ENCODE data around the gene WDR70.
"Not testable (repeated sequence)": the region's sequence is repeated elsewhere in the genome, so short reads cannot be mapped to it uniquely, and the experiment has no call there.

Gene WDR70

DNA sequence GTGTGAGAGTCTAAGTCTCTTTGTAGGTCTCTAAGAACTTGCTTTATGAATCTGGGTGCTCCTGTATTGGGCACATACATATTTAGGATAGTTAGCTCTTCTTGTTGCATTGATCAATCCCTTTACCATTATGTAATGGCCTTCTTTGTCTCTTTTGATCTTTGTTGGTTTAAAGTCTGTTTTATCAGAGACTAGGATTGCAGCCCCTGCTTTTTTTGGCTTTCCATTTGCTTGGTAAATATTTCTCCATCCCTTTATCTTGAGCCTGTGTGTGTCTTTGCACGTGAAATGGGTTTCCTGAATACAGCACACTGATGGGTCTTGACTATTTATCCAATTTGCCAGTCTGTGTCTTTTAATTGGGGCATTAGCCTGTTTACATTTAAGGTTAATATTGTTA, 275.4 kb downstream of the WDR70 start:
- not testable (repeated sequence) for DNase-seq

DNA sequence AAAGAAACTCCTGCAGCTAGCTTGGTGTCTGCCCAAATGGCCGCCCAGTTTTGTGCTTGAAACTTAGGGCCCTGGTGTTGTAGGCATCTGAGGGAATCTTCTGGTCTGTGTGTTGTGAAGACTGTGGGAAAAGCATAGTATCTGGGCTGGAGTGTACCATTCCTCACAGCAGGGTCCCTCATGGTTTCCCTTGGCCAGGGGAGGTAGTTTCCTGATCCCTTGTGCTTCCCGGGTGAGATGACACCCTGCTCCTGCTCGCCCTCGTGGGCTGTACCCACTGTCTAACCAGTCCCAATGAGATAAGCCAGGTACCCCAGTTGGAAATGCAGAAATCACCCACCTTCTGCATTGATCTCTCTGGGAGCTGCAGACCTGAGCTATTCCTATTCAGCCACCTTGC, 277.9 kb downstream of the WDR70 start:
- DNase-seq: no peak

GRCh38 chr5:37658440-37658839, 279.3 kb downstream of the WDR70 start:
- no peak for DNase-seq

DNA sequence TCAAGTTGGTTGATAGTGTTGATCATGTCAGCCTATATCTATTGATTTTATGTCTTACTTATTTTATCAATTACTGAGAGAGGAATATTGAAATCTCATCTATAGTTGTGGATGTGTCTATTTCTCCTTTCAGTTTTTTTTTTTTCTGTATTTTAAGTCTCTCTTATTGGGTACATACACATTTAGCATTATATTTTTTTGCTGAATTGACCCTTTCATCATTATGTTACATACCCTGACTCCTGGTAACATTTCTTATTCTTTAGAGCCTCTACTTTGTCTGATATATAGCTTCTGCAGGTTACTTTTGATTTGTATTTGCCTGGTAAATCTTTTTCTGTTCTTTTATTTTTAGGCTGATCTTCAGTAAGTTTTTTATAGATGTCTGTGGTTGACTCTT, 281.2 kb downstream of the WDR70 start:
- DNase-seq: no peak

GRCh38 chr5:37661227-37661920, 282.3 kb downstream of the WDR70 start:
- DNase-seq: no peak

DNA sequence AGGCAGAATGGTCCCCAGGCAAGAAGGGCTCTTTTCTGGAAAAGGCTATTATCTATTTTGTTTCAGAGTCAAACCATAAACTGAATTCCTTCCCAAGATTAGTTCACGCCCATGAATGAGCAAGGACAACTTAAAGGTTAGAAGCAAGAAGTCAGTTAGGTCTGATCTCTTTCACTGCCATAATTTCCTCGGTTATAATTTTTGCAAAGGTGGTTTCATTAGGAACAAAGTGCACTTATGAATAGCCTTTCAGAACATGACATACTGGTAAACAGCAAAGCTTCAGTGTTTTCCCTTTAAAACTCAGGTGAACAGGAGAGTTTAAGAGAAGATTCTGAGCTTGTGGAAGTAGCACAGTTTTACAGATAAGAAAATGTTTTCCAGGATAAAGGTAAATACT, 282.8 kb downstream of the WDR70 start:
- no peak for DNase-seq

- DNase-seq: no peak
Observed at GRCh38 chr5:37662362-37662761, 283.2 kb downstream of the WDR70 start.

DNA sequence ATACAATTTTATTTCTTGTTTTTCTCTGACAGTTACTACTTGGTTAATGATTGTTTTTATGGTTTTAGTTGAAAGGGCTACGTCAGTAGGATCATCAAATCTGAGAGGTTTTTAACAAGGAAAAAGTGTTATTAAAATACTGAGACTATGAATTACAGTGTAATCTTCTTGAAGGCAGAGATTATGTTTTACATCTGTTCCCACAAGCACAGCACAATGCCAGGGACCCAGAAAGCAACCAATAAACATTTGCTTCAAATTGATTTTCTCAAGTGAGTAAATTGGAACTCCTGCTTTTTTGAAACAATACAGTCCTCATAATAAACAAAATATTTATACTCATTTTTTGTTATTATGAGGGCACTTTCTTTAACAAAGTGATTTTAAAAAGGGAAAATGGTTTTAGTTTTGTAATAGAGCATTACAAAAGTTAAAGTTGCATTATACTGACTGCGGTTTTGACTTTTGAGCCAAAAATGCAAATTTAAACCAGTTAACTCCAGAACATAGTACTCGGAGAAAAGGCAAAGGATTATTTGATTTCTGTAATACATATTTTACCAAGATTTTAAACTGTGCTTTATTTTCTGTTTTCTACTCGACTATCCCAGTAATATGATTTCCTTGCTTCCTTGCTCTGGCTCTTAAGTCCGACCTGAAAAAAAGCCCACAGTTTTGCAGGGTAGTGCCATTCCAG, 283.8 kb downstream of the WDR70 start:
- DNase-seq: no peak

DNA sequence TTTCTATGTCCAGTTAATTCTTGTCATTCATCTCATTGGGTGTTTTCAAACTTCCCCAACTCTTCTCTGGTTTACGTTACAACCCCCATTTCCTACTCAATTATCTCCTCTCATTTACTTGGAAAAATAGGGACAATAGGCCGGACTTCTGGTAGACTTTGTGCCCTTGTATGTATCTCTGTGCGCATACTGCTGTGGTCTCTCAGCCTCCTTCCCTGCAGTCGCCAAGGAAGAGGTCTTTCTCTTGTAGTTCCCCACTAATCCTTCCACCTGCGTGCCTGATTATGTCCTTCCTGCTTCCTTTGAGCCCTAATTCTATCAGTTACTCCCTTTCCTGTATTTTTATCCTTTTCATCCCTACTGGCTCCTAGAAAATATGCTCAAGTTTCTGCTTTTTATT, 284.4 kb downstream of the WDR70 start:
- DNase-seq: no peak

- DNase-seq: no peak
Observed at GRCh38 chr5:37664551-37664950, 285.4 kb downstream of the WDR70 start.

DNA sequence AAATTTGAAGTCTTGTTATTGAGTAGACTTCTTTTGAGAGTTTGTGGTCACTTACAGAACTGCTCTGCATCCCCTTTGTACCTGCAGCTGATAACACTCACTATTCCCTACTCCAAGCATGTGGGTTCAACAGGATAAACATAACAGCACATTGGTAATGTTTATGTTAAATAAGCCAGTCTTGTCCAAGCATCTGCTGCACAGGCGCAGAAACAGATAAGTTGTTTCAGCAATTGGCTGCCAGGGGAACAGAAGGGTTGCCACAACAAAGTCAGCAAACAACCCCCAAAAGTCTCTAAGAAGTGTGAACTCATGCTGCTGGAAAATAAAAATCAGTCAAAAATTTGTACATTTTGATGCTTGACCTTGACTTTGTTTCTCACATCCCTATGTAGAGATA, 286.2 kb downstream of the WDR70 start:
- DNase-seq: peak; percentile 34 to 68

GRCh38 chr5:37665889-37666288, 286.8 kb downstream of the WDR70 start:
- DNase-seq: peak; percentile 93 to 96

DNA sequence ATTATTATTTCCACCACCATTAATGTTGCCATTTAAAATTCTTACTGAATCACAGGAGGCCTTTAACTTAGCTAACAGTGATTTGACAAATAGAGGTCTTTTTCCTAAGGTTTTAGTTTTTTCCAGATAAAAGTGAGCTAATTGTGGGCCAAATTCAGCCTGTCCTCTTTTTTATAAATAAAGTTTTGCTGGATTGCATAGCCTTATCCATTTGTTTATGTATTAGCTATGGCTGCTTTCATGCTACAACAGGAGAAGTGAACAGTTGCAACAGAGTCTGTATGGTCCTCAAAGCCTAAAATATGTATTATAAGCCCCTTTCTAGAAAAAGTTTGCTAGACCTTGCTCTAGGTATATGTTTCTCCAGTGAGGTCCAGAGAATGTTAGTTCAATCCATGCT, 288.3 kb downstream of the WDR70 start:
- DNase-seq: no peak

- no peak for DNase-seq
Observed at GRCh38 chr5:37667846-37668245, 288.7 kb downstream of the WDR70 start.

- DNase-seq: peak; percentile 94 to 97
Observed at GRCh38 chr5:37668524-37669047, 289.5 kb downstream of the WDR70 start.

DNA sequence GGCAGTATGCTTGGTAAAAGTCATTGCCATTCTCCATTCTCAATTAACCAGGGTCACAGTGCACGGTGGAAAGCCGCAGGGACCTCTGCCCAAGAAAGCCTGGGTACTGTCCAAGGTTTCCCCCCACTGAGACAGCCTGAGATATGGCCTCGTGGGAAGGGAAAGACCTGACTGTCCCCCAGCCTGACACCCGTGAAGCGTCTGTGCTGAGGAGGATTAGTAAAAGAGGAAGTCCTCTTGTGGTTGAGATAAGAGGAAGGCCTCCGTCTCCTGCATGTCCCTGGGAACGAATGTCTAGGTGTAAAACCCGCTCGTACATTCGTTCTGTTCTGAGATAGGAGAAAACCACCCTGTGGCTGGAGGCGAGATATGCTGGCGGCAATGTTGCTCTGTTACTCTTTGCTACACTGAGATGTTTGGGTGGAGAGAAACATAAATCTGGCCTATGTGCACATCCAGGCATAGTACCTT, 293.0 kb downstream of the WDR70 start:
- DNase-seq: not testable (repeated sequence)

- not testable (repeated sequence) for DNase-seq
Observed at GRCh38 chr5:37674361-37674760, 295.2 kb downstream of the WDR70 start.

DNA sequence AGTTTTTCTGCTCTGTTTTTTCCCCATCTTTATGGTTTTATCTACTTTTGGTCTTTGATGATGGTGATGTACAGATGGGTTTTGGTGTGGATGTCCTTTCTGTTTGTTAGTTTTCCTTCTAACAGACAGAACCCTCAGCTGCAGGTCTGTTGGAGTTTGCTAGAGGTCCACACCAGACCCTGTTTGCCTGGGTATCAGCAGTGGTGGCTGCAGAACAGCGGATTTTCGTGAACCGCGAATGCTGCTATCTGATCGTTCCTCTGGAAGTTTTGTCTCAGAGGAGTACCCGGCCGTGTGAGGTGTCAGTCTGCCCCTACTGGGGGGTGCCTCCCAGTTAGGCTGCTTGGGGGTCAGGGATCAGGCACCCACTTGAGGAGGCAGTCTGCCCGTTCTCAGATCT, 300.2 kb downstream of the WDR70 start:
- DNase-seq: not testable (repeated sequence)

- DNase-seq: not testable (repeated sequence)
Observed at GRCh38 chr5:37679903-37680302, 300.8 kb downstream of the WDR70 start.

DNA sequence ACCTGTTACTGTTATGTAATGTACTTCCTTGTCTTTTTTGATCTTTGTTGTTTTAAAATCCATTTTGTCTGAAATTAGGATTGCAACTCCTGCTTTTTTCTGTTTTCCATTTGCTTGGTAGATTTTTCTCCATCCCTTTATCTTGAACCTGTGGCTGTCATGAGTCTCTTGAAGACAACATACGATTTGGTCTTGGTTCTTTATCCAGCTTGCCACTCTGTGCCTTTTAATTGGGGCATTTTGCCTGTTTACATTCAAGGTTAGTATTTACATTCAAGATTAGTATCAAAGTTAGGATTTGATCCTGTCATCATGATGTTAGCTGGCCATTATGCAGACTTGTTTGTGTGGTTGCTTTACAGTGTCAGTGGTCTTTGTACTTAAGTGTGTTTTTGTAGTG, 304.0 kb downstream of the WDR70 start:
- no peak for DNase-seq

DNA sequence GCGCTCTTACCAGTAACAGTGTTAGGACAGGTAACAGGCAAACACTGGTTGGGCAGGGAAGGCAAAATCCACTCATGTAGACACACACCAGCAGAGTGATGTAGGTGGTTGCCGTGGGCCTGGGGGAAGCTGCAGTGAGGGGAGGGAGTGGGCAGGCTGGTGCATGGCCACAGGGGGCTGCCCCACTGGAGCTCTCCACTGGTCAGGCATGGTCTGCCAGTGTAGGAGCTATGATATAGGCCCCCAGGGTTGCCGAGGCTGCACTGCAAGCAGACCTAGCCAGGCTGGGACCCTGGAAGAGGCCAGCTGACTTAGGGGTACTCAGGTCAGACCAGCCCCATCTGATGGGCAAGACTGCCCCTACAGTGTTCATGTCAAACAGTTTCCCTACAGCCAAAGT, 306.1 kb downstream of the WDR70 start:
- DNase-seq: no peak

DNA sequence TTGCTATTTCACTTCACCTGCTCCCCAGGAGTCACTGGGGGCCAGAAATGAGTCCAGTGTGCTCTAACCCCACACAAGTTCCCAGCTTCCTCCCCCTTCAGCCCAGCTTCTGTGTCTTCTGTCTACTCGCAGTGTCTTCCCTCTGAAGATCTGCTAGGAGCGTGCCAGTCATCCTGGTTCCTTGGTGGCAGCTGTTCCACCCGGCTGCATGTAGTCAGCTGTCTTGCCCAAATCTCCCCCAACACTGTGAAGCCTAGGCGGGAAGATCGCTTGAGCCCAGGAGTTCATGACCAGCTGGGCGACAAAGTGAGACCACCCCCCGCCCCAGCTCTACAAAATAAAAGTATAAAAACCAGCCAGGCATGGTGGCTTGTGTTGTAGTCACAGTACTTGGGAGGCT, 306.7 kb downstream of the WDR70 start:
- no peak for DNase-seq

GRCh38 chr5:37688925-37689324, 309.8 kb downstream of the WDR70 start:
- not testable (repeated sequence) for DNase-seq

GRCh38 chr5:37694333-37694732, 315.2 kb downstream of the WDR70 start:
- DNase-seq: not testable (repeated sequence)

Data from SHP77 (cell line).